Thoracic aorta (tissue), 2 donors: ENCODE results near the gene PPP1R14D. TPM values are rescaled to one million over a fixed set of nuclear protein-coding genes. Genes with fewer than 3 reads are reported as not detected.

Source experiments
- ATAC-seq: fragments of 150-250 bp; one replicate; pipeline ENCODE4 v1.8.0; 2017; ENCODE audit warnings: low read depth; ENCODE audit not compliant: insufficient number of reproducible peaks, low FRiP score
- DNase-seq: peaks from one replicate; pipeline ENCODE4 v3.0.0-alpha.2; 2020; ENCODE audit warnings: low spot score
- H3K27ac ChIP-seq, 2 donors: fragments of 200-600 bp; sonication (generic); 1 replicate in 1 of 2; 2 replicates in 1 of 2; pipeline ENCODE4 v1.5.1; 2016; ENCODE audit warnings: mild to moderate bottlenecking in 2 of 2, moderate library complexity in 2 of 2
- H3K27me3 ChIP-seq: fragments of 200-600 bp; sonication (generic); replicated peaks from 2 replicates; pipeline ENCODE4 v1.6.0; 2016; ENCODE audit warnings: mild to moderate bottlenecking; ENCODE audit not compliant: insufficient read depth
- H3K36me3 ChIP-seq: fragments of 200-600 bp; sonication (generic); one replicate; pipeline ENCODE4 v1.5.1; 2016
- H3K4me1 ChIP-seq, 2 donors: fragments of 200-600 bp; sonication (generic); 1 replicate in 1 of 2; 2 replicates in 1 of 2; pipeline versions ENCODE4 v1.5.1 to v1.6.0; 2016; ENCODE audit warnings: low read depth in 2 of 2, mild to moderate bottlenecking in 1 of 2; ENCODE audit not compliant: control insufficient read depth in 1 of 2
- H3K4me3 ChIP-seq: fragments of 200-600 bp; sonication (generic); 2 replicates; pipeline ENCODE4 v1.5.1; 2016; ENCODE audit warnings: mild to moderate bottlenecking
- H3K9me3 ChIP-seq: fragments of 200-600 bp; sonication (generic); 2 replicates; pipeline ENCODE4 v1.5.1; 2016
- CTCF ChIP-seq: fragments of 200-600 bp; sonication (generic); IDR thresholded peaks from one replicate; pipeline ENCODE4 v1.5.1; 2019; ENCODE audit warnings: antibody characterized with exemption
- total RNA-seq, 2 donors: library from RNA; depleted of rRNA; stranded (reverse); fragments of >200 nt; gene quantifications; one replicate each; pipeline versions ENCODE4 v1.1.0 to v1.2.3, GENCODE V29; 2016

PPP1R14D gene
- total RNA-seq, 2 donors from 2014 or later: not detected

GRCh38 chr15:40844696-40845030, 16.2 kb upstream of the PPP1R14D start:
- DNase-seq (no peak), ATAC-seq (no peak)
- Histone ChIP-seq H3K27ac (no peak overlapping the region), H3K9me3 (no peaks in the 10 kb centered on the region), H3K4me3 (peak overlapping the region; percentile 71), H3K36me3 (no peaks in the 10 kb centered on the region), H3K27me3 (peaks cover 5% of the 10 kb centered on the region), H3K4me1 (peaks cover 14 to 23% of the 10 kb centered on the region in 2 donors)
- TF ChIP-seq CTCF: no peak

- Histone ChIP-seq H3K4me3 (peak within 1 kb of the TSS; percentile 71), H3K36me3 (no peaks in the 10 kb centered on the region), H3K27ac (no peak within 1 kb of the TSS), H3K4me1 (peaks cover 14 to 23% of the 10 kb centered on the region in 2 donors), H3K27me3 (peaks cover 5% of the 10 kb centered on the region), H3K9me3 (no peaks in the 10 kb centered on the region)
- ATAC-seq (no peak), DNase-seq (no peak)
- no peak for TF ChIP-seq CTCF
Measured at GRCh38 chr15:40843885-40844695, 15.6 kb upstream of the PPP1R14D start, which contains the start of gene SPINT1. TSS of gene SPINT1 (plus strand) at chr15:40844048. CDS start at chr15:40844555, 507 bp downstream.

GRCh38 chr15:40843261-40843884, 14.9 kb upstream of the PPP1R14D start:
- peak overlapping the region; percentile 71 for H3K4me3 ChIP-seq
- H3K36me3 ChIP-seq: no peaks in the 10 kb centered on the region
- DNase-seq: no peak
- H3K27me3 ChIP-seq: peaks cover 5% of the 10 kb centered on the region
- ATAC-seq: no peak
- no peak overlapping the region for H3K27ac ChIP-seq
- H3K4me1 ChIP-seq: peaks cover 14 to 23% of the 10 kb centered on the region in 2 donors
- no peaks in the 10 kb centered on the region for H3K9me3 ChIP-seq
- no peak for TF ChIP-seq CTCF

- H3K4me3 ChIP-seq: no peak overlapping the region
- H3K4me1 ChIP-seq: peaks cover 14 to 23% of the 10 kb centered on the region in 2 donors
- ATAC-seq: no peak
- peaks cover 5% of the 10 kb centered on the region for H3K27me3 ChIP-seq
- H3K27ac ChIP-seq: no peak overlapping the region
- no peak for TF ChIP-seq CTCF
- no peaks in the 10 kb centered on the region for H3K36me3 ChIP-seq
- H3K9me3 ChIP-seq: no peaks in the 10 kb centered on the region
- DNase-seq: no peak
Measured at GRCh38 chr15:40841741-40842140, 13.2 kb upstream of the PPP1R14D start.

GRCh38 chr15:40838756-40839155, 10.2 kb upstream of the PPP1R14D start:
- H3K9me3 ChIP-seq: no peaks in the 10 kb centered on the region
- ATAC-seq (no peak), DNase-seq (no peak)
- no peak overlapping the region for H3K4me3 ChIP-seq
- H3K36me3 ChIP-seq: no peaks in the 10 kb centered on the region
- H3K27ac ChIP-seq: no peak overlapping the region
- TF ChIP-seq CTCF: no peak
- peaks cover 3 to 5% of the 10 kb centered on the region in 2 donors for H3K4me1 ChIP-seq
- H3K27me3 ChIP-seq: no peaks in the 10 kb centered on the region
